ENCODE measurements around the gene CDKN2C.
"Not testable (repeated sequence)": the region's sequence is repeated elsewhere in the genome, so short reads cannot be mapped to it uniquely, and the experiment has no call there.

Gene CDKN2C

DNA sequence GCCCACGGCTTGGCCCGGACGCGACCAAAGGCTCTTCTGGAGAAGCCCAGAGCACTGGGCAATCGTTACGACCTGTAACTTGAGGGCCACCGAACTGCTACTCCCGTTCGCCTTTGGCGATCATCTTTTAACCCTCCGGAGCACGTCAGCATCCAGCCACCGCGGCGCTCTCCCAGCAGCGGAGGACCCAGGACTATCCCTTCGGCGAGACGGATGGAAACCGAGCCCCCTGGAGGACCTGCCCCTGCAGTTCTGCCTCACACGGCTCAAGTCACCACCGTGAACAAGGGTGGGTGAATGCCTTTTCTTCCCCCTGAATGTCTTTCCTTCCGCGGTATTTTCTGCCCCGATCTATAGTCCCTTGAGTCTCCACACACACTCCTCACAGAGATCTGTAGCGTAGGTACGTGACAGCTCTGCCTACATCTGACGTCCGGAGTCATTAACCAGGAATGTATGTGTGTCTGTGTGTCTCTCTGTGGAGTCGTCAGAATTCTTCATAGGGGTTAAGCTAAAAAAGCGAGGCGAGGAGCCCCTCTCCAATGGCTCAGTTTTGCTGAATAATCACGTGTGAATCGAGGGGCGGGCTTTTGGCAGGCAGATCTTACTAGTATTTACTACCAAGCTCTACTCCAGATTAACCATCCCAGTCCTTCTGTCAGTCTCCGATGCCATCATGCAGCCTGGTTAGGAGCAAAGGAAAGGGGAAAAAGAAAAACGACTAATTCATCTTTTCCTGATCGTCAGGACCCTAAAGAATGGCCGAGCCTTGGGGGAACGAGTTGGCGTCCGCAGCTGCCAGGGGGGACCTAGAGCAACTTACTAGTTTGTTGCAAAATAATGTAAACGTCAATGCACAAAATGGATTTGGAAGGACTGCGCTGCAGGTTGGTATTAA, at the start of gene CDKN2C:
Gene CDKN2C, plus strand, starts transcription at position 635 of the 898 bp plus-strand sequence. Its CDS starts 124 bp downstream, at position 759.
- DNase-seq (ENCODE audit: low read depth in 2 of 2), result peak in 1 of 2 donors; percentile 24

DNA sequence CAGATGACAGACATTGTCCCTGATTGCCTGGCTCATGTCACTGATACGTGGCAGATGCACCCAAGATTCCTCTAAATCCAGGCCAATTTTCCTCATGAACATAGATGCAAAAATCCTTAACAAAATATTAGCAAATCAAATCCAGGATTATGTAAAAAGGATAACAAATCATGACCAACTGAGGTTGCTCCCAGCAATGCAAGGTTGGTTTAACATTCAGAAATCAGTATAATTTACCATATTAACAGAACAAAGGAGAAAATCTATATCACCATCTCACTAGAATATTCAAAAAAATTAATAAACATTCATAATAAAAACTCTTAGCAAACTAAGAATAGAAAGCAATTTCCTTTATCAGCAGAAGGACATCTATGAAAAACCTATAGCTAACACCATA, 49.6 kb upstream of the CDKN2C start:
- DNase-seq (ENCODE audit: low read depth in 2 of 2), result no peak

DNA sequence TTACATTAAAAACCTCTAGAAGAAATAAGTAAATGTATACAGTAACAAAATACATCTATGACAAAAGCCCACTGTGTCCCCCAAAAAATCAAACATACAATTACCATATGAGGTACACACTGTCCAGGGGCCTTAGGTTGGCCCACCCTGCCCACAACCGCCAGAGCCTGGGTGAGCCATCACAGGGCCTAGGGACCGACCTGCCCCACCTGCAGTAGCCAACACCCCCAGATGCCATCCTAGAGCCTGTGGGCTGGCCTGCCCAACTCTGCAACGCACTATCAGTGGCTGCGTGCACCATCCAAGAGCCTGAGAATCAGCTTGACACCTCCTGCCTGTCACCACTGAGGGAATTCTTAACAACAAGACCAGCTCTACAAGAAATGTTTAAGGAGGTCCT, 49.0 kb upstream of the CDKN2C start:
- no peak for DNase-seq (ENCODE audit: low read depth in 2 of 2)

DNA sequence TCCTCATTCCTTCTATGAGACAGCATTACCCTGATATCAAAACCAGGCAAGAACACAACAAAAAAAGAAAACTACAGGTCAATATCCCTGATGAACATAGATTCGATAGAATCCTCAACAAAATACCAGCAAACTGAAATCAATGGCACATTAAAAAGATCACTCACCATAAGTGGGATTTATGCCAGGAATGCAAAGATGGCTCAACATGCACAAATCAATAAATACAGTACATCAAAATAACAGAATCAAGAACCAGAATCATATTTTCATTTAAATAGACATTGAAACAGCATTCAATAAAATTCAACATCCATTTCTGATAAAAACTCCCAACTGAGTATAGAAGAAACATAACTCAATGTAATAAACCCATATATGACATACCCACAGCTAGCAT, 46.5 kb upstream of the CDKN2C start:
- DNase-seq (ENCODE audit: low read depth in 2 of 2), result no peak

DNA sequence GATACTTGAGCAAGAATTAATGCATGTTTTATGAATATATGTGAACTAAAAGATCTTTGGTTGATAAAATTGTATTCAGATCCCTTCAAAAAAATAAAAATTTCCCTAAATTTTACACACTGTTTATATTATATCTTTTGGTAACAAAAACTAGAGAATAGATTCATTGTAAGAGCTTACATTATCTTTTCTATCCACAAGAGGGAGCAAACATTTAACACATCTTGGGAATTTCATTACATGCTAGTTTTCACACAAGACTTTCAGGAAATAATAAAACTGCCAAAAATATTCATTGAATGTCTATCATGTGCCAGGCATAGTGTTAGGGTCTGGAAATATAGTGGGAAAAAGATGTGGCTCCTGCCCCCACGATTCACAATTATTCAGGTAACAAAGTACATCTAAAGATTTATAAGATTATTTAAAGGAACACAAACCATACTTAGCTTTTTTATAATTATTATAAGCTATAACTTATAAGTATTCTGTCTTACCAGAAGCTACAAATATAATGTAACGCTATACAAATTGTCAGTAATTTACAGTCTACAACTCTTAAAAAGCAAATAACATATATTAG, 40.6 kb upstream of the CDKN2C start:
- no peak for DNase-seq (ENCODE audit: low read depth in 2 of 2)

DNA sequence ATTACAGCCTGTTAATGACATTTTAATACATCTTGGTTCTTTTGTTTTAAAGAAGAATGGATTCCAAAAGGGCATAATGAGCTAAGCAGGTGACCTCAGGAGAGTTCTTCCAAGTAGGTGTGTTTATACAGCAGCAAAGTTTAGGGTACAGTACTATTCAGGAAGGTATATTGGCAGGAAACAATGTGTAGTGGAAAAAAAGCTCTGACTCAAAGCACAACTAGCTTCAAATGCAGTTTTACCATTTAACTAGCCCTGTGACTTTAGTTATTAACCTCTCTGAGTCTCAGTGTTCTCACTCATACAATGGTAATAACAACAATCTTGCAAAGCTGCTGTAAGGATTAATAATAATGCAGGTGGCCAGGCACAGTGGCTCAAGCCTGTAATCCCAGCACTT, 39.9 kb upstream of the CDKN2C start:
- no peak for DNase-seq (ENCODE audit: low read depth in 2 of 2)

DNA sequence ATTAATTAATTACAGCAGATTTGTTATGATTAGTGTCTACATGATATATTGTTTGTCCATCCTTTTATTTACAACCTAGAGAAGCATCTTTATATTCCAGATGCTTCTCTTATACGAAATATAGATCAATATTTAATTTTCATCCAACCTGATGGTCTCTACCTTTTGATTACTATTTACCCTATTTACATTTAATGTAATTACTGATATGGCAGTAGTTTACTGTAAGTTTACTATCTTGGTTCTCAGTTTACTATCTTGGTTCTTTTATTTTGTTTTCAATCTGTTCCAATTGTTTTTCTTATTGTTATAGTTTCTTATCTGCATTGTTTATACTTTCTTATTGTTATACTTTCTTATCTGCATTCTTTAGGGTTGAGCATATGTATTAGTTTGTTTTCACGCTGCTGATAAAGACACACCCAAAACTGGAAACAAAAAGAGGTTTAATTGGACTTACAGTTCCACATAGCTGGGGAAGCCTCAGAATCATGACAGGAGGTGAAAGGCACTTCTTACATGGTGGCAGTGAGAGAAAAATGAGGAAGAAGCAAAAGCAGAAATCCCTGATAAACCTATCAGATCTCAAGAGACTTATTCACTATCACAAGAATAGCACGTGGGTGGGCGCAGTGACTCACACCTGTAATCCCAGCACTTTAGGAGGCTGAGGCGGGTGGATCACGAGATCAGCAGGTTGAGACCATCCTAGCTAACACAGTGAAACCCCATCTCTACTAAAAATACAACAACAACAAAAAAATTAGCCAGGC, 38.9 kb upstream of the CDKN2C start:
- DNase-seq (ENCODE audit: low read depth in 2 of 2), result peak; percentile 4 to 7

DNA sequence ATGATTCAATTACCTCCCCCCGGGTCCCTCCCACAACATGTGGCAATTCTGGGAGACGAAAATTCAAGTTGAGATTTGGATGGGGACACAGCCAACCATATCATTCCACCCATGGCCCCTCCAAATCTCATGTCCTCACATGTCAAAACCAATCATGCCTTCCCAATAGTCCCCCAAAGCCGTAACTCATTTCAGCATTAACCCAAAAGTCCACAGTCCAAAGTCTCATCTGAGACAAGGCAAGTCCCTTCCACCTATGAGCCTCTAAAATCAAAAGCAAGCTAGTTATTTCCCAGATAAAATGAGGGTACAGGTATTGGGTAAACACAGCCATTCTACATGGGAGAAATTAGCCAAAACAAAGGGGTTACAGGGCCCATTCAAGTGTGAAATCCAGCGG, 38.0 kb upstream of the CDKN2C start:
- DNase-seq (ENCODE audit: low read depth in 2 of 2), result not testable (repeated sequence)

DNA sequence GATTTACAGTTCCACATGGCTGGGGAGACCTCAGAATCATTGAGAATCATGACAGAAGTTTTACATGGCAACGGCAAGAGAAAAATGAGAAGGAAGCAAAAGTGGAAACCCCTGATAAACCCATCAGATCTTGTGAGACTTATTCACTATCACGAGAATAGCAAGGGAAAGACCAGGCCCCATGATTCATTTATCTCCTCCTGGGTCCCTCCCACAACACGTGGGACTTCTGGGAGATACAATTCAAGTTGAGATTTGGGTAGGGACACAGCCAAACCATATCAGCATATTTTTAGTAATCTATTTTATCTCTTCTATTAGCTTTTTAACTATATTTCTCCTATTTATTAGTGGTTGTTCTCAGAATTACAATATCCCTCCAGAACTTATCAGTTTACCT, 36.3 kb upstream of the CDKN2C start:
- not testable (repeated sequence) for DNase-seq (ENCODE audit: low read depth in 2 of 2)

DNA sequence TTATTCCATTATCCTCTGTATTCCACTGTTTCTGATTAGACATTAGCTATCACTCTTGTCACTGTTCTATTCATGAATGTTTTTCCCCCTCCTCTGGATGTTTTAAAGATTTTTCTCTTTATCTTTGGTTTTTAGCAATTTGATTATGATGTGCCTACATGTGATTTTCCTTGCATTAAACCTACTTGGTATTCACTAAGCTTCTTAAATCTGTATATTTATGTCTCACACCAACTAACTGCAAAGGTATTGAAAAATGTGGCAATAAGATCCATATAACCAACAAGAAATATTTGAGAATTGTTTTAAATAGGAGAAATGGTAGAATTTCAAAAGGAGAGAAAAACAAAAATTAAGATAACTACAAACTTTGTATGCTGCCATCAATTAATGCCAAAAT, 35.2 kb upstream of the CDKN2C start:
- no peak for DNase-seq (ENCODE audit: low read depth in 2 of 2)

DNA sequence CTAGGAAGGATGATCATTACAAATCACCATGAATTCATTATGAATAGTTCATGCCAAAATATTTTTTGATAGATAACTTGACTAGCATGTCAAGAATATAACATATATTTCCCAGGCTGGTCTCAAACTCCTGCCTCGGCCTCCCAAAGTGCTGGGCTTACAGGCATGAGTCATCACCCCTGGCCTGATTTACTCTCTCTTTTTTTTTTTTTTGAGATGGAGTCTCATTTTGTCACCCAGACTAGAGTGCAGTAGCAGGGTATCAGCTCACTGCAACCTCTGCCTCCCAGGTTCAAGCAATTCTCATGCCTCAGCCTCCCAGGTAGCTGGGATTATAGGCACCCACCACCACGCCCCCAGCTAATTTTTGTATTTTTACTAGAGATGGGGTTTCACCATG, 34.8 kb upstream of the CDKN2C start:
- DNase-seq (ENCODE audit: low read depth in 2 of 2), result not testable (repeated sequence)

DNA sequence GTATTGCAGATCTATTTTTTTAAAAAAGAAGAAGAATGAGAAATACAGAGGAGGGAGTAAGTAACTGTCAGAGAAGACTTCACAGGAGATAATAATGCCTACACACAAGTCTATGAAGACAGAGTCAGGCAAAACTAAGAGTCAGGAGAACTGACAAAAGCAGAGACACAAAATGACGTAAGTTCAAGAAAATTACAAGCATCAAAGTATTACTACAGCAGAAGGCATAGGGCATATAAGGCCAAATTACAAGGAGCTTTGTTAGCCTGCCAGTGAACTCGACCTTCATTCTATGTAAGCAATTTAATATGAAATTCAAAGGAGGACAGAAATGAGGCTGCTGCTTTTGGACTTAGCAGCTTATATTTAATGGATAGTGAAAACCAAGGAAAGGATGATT, 33.7 kb upstream of the CDKN2C start:
- DNase-seq (ENCODE audit: low read depth in 2 of 2), result no peak

DNA sequence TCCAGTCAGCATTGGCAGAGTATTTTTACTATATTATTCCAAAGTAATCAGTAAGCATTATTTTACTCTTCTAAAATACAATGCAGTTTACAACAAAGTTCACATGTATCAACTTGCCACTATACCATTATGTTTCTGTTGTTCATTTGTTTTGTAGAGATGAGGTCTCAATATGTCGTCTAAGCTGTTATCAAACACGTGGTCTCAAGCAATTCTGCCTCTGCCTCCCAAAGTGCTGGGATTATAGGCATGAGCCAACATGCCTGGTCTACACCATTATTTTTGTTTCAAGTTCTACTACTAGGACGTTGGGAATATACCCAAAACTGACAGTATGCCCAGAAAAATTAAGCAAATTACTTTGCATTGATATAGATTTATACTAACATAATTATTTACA, 29.8 kb upstream of the CDKN2C start:
- no peak for DNase-seq (ENCODE audit: low read depth in 2 of 2)

DNA sequence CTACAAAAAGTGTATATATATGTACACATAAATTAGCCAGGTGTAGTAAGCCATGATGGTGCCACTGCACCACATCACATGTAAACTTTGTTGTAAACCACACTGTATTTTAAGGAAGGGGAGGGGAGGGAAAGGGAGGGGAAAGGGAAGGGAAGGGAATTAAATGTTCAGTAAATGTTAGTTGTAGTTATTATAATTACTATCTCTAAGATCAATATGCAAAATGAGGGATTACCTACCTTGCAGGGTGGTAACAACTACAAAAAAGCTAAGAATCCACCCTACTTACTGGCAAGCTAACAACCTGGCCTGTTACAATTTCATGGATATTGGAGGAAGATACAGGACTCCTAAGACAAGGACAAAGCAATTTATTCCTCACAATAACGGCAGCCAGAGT, 27.7 kb upstream of the CDKN2C start:
- DNase-seq (ENCODE audit: low read depth in 2 of 2), result no peak

DNA sequence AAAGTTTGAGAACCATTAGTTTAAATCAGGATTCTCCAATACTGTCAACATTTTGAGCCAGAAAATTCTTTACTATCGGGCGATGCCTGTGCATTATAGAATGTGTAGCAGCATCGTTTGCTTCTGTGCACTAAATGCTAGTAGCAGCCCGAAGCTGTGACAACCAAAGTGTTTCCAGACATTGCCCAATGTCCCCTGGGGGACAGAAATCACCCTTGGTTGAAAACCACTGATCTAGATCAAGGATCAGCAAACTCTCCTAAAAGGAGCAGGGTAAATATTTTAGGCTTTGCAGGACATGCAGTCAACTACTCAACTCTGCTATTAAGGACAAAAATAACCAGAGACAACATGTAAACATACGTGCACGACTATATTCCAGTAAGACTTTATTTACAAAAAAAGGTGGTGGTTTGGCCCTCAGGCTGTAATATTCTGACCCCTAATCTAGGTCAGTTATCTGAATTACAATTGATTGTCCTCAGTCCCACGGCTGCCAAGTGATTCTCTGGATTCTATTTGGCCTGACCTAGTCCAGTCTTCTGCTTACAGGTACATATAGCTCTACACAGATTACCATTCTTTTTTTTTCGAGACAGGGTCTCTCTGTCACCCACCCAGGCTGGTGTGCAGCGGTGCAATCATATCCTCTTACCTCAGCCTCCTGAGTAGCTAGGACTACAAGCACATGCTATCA, 20.6 kb upstream of the CDKN2C start:
- DNase-seq (ENCODE audit: low read depth in 2 of 2), result no peak

DNA sequence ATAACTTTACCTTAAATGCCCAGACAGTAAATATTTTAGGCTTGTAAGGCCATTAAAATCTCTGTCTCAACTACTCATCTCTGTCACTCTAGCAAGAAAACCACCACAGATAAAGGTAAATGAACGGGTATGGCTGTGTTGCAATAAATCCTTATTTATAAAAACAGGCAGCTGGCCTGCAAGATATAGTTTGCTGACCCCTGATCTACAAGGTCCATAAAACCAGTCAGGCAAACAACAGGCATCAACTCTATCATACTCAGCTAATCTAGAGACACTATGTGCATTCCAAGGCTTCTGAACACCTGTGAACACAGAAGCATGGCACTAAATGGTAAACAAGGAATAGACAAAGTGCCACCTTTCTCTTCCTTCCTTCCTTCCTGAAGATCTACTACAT, 19.6 kb upstream of the CDKN2C start:
- DNase-seq (ENCODE audit: low read depth in 2 of 2), result no peak

DNA sequence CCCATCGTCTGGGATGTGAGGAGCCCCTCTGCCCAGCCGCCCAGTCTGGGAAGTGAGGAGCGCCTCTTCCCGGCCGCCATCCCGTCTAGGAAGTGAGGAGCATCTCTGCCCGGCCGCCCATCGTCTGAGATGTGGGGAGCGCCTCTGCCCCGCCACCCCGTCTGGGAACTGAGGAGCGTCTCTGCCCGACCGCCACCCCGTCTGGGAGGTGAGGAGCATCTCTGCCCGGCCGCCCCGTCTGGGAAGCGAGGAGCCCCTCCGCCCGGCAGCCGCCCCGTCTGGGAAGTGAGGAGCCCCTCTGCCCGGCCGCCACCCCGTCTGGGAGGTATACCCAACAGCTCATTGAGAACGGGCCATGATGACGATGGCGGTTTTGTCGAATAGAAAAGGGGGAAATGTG, 17.5 kb upstream of the CDKN2C start:
- not testable (repeated sequence) for DNase-seq (ENCODE audit: low read depth in 2 of 2)

DNA sequence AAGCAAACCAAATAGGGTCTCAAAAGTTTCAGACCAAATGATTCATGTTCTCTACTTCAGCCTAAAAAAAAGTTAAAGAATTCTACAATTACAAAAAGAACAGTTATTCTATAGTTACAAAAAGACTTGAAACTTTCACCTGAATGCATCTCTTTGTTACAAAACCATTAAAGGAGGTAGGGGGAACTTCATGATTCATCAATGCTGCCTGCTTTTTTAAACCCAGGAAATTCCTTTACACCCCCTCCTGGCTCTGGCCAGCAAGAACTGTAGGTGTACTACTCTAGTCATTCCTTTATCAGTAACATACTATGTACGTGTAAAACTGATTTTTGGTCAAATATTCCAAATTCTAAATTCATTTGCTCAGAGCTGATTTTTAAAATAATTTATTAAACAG, 14.9 kb upstream of the CDKN2C start:
- no peak for DNase-seq (ENCODE audit: low read depth in 2 of 2)

DNA sequence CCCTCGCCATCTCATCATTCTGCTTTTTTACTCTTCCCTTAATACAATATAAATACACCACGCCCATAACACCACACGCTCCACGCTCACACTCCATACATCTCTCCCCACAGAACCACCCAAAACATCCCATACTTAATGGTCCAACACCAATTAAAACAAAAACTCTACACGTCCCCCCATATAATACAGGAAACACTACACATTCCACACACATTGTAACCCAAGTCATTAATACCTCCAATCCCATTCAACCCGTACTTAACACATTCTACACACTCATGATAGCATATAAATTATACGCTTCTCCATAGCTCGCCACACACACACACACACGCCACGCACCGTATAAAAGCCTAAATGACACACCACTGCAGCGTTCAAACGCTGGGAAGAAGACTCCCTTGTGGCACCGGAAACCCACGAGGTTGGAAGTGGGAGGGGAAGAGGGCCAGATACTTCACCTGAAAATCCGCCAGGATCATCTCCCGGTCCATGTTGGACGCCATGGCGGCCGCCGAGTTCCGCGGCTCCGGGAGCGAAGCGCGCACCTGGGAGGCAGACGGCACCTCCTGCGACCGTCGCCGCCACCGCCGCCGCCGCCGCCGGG, 10.6 kb upstream of the CDKN2C start:
- DNase-seq (ENCODE audit: low read depth in 2 of 2), result no peak

DNA sequence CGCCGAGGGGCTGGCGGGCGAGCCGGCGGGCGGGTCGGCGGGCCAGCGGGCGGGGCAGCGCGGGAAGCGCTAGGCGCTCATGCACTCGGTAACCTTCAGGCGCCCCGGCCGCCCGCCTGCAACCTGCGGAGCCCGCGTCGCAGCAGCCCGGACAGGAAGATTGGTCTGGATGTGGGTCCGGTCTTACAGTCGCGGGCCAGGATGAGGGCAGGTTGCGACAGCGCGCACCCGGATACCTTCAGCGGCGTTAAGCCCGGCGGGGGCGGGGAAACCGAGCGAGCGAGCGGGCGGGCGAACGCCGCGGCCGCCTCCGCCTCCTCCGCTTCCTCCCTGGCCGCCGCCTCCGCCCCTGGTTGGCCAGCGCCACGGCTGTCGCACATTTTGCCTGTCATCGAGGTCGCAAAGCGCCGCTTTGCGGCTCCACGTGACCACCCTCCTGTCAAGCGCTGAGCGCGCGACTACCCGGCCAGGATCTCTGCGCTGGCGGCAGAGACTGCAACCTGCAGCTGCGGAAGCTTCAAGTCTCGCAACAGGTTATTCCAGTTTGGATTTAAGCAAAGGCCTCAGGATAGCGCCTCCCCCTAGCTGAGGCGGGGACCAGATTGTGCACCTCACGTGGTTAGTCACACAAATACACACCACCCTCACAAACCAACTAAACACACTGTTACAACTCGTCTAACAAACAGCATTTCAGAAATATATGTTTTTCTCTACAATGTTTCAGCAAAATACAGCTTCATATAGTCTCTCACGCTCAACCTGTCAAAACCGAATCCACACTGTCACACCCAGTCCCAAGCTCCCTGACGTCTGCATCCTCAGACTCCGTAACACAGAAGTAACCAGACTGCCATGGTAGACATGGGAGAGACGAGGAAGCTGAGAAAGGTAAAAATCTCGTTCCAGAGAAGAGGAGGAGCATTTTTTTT, 9.9 kb upstream of the CDKN2C start, which contains the start of gene FAF1:
Gene FAF1, minus strand, starts transcription at position 355 of the 932 bp plus-strand sequence. CDS start 456 bp downstream, outside the sequence.
- DNase-seq (ENCODE audit: low read depth in 2 of 2), result peak; percentile 94 to 96
